WI38 (cell line): ENCODE results near the gene ZNF710.
"Not testable (repeated sequence)": the region's sequence is repeated elsewhere in the genome, so short reads cannot be mapped to it uniquely, and the experiment has no call there.

ENCODE experiments used
- H3K4me3 ChIP-seq: 2 replicates; pipeline ENCODE4 v1.5.1; 2011; ENCODE audit warnings: low read depth, mild to moderate bottlenecking, control low read depth, low read length
- TF ChIP-seq, protein P1 (sequence below): IDR thresholded peaks from 2 replicates; pipeline ENCODE4 v1.5.1; 2012; ENCODE audit warnings: low read depth, mild to moderate bottlenecking, control low read depth, low read length

Gene ZNF710, protein sequence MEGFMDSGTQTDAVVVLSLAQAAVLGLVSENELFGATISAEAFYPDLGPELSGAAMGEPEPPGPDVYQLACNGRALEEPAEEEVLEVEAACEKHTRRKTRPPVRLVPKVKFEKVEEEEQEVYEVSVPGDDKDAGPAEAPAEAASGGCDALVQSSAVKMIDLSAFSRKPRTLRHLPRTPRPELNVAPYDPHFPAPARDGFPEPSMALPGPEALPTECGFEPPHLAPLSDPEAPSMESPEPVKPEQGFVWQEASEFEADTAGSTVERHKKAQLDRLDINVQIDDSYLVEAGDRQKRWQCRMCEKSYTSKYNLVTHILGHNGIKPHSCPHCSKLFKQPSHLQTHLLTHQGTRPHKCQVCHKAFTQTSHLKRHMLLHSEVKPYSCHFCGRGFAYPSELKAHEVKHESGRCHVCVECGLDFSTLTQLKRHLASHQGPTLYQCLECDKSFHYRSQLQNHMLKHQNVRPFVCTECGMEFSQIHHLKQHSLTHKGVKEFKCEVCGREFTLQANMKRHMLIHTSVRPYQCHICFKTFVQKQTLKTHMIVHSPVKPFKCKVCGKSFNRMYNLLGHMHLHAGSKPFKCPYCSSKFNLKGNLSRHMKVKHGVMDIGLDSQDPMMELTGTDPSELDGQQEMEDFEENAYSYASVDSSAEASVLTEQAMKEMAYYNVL

DNA sequence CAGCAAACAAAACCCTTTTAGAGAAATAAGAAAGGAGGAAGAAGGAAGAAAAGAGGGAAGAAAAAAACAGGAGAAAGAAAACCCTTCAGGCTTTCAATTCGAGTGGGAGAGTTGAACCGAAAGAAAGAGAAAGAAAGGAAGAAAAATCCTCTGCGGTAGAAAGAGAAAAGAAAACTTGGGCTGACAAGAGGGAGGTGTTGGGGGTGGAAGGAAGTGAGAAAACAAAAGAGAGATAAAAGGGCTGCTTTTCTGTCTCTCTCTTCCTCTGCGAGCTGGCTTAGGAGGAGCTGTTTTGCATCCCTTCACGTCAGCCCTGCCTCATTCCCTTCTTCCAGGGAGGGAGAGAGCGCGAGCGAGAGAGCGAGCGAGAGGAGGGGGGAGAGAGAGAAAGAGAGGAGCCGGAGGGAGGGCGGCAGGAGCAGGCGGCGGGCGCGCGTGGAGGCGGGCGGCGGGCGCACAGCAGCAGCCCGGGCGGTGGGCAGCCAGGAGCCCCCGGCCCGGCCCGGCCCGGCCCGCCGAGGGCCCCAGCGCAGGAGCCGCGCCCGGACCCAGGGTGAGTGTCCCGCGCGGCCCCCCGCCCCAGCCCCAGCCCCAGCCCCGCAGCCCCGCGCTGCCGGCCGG, at the start of gene ZNF710:
ZNF710 (plus strand) TSS at position 263 of the 621 bp plus-strand sequence. CDS start 65,814 bp downstream, outside the sequence.
- TF ChIP-seq, protein P1, sequence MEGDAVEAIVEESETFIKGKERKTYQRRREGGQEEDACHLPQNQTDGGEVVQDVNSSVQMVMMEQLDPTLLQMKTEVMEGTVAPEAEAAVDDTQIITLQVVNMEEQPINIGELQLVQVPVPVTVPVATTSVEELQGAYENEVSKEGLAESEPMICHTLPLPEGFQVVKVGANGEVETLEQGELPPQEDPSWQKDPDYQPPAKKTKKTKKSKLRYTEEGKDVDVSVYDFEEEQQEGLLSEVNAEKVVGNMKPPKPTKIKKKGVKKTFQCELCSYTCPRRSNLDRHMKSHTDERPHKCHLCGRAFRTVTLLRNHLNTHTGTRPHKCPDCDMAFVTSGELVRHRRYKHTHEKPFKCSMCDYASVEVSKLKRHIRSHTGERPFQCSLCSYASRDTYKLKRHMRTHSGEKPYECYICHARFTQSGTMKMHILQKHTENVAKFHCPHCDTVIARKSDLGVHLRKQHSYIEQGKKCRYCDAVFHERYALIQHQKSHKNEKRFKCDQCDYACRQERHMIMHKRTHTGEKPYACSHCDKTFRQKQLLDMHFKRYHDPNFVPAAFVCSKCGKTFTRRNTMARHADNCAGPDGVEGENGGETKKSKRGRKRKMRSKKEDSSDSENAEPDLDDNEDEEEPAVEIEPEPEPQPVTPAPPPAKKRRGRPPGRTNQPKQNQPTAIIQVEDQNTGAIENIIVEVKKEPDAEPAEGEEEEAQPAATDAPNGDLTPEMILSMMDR = no peak
- H3K4me3 ChIP-seq = peak within 1 kb of the TSS; percentile 68

DNA sequence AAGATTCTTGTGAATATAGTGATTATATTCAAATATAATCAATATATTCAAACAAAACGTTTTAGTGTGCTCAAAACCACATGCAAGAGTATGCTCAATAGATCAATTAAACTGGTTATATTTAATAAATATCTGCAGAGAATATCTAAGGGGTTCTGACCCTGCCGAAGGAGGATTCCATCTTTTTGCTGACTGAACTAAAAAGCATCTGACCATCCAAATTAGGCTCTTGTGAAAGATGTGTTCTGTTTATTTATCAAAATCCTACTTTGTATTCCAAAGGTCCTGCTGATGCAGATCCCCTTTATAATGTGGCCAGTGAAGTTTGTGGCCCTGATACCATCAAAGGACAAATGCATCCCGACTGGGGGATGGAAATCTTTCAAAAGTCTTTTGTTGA, 46.6 kb upstream of the ZNF710 start:
- H3K4me3 ChIP-seq = no peak overlapping the region
- TF ChIP-seq, protein P1 = no peak

DNA sequence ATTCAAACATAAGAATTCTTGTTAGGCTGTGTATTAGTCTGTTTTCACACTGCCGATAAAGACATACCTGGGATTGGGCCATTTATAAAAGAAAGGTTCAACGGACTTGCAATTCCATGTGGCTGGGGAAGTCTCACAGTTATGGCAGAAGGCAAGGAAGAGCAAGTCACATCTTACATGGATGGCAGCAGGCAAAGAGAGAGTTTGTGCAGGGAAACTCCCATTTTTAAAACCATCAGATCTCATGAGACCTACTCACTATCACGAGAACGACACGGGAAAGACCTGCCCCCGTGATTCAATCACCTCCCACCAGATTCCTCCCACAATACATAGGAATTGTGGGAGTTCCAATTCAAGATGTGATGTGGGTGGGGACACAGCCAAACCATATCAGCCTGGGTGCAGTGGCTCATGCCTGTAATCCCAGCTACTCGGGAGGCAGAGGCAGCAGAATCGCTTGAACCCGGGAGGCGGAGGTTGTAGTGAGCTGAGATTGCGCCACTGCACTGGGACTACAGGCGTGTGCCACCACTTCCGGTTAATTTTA, 45.6 kb upstream of the ZNF710 start:
- not testable (repeated sequence) for H3K4me3 ChIP-seq

DNA sequence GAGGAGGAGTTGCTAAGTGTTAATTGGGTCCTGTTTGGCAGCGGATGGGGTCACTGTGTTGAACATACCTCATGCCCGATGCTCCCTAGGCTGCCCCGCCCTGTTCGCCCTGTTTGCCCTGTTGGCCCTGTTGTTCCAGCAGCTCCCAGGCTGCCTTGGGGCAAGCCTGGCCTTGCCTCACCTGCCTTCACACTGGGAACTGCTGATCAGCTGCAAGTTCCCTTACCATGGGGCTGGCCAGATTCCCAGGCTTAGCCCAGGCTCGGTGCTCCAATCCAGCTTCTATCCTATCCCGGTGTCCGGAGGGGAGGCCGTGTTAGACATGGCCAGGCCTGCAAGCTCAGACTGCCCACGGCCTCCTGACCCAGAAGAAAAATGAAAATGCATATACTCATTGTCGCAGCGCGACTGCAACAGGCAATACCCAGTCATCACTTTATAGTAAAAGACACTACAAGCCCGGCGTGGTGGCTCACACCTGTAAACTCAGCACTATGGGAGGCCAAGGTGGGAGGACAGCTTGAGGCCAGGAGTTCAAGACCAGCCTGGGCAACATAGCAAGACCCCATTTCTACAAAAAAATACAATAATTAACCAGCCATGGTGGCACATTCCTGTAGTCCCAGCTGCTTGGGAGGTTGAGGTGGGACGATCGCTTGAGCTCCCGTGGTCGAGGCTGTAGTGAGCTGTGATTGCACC, 42.9 kb upstream of the ZNF710 start:
- TF ChIP-seq, protein P1 = no peak
- H3K4me3 ChIP-seq = no peak overlapping the region

DNA sequence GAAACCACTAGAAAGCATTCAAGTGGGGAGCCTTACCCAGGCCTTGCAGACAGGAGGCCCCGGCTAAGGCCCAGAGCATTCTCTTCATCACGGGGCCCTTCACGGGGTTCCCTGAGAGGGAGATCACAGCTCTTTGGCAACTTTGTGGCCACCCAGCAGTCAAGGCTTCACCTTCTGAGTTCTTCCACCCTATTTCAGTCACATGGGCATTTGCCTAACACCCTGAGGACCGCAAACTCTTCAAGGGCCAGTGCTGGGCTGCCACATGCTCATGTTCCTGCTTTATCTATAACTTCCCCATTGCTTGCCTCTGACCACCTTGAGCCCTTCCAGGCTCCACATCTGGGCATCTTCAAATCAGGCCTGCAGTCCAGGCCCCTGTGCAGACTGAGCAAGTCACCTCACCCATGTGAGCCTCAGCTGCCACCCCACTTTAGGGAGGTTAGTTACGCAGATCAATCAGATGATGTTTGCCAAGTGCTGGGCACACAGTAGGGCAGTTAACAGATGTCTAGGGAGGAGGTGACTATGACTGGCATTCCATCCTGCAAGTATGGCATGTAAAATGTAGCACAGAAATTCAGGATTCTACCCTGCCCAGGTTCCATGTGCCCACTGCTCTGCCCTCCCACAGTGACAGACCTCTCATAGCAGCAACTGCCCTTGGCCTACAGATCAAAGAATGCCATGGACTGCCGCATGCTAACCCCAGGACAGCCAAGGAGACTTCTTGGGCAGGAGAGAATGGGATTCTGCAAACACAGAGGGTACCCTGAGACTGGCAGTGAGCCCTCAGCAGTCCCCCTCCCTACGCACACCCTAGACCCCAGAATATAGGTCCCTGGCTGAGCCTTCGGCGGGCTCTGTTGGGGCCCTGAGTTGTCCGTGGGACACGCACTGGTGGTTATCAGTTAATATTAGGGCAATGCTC, 37.6 kb upstream of the ZNF710 start:
- TF ChIP-seq, protein P1 = no peak
- no peak overlapping the region for H3K4me3 ChIP-seq

DNA sequence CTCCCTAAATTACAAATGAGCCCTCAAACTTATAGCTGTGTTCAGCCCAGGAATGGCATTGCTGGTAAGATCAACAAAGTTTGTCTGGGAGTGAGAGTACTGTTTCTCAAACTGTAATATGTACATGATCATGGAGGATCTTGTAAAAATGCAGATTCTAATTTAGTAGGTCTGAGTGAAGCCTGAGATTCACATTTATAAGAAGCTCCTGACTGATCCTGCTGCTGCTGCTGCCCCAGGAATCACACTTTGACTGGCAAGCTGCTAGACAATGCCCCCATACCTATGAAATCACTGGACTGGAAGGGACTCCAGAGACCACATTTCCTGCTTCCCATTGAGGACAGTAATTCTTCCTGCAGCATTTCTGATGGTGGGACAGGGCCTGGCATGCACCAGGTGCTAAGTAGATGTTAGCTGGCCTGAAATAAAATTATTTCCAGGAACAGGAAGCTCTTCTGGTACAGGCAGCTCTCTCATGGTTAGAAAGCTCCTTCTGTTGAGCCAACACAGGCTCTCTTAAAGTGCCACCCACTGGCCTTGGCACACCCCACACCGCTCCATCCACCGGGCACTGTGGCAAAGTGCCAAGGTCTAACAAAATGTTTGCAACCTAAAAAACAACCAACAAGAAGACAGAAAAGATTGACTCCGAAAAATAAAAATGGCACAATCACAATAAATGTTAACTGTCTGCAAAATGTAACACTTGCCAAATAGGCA, 36.7 kb upstream of the ZNF710 start:
- TF ChIP-seq, protein P1 = no peak

More for the DNA sequence above, 36.7 kb upstream of the ZNF710 start:
- no peak overlapping the region for H3K4me3 ChIP-seq
